GM19468 (cell line): ENCODE measurements around the gene FARSA.
A peak's percentile ranks its signal among the peaks of the same experiment; 100 is the strongest.
"Not testable (repeated sequence)": the region's sequence is repeated elsewhere in the genome, so short reads cannot be mapped to it uniquely, and the experiment has no call there.

Experiments used
- ATAC-seq: cut with Tn5 transposase; IDR thresholded peaks from one replicate; pipeline ENCODE4 v1.9.1; 2021; ENCODE audit warnings: mild to moderate bottlenecking, moderate library complexity, moderate number of reproducible peaks; ENCODE audit not compliant: unreplicated experiment; ENCODE audit errors: extremely low read depth

FARSA gene

DNA sequence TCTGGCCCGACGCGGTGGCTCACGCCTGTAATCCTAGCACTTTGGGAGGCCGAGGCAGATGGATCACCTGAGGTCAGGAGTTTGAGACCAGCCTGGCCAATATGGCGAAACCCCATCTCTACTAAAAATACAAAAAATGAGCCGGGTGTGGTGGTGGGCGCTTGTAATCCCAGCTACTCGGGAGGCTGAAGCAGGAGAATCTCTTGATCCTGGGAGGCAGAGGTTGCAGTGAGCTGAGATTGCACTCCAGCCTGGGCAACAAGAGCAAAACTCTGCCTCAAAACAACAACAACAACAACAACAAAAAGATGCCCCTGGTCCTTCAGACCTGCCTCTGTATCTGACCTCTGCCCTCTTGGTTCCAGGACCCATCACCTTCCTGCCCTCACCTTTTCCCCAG lies 22.1 kb upstream of the FARSA start:
- ATAC-seq = not testable (repeated sequence)

- ATAC-seq = no peak
Observed at GRCh38 chr19:12954612-12954962, 21.1 kb upstream of the FARSA start.

- no peak for ATAC-seq
Observed at GRCh38 chr19:12953799-12954611, 20.5 kb upstream of the FARSA start.

DNA sequence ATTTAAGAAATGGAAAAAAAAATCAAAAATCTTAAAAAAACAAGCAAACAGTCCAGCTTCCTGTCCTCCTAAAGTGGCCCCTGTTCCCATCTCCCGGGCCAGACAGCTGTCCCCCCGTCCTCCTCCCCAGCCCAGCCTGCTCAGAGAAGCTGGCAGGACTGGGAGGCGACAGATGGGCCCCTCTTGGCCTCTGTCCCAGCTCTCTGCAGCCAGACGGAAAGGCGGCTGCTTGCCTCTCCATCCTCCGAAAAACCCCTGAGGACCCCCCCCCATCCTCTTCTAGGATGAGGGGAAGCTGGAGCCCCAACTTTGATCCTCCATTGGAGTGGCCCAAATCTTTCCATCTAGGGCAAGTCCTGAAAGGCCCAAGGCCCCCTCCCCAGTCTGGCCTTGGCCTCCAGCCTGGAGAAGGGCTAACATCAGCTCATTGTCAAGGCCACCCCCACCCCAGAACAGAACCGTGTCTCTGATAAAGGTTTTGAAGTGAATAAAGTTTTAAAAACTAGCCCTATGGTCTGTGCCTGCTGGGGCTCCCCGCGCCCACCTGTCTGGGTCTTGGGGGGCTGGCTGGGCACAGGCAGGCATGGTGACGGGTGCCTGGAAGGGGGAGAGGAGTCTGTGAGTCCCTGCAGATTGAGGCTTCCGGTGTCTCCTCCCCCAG lies 19.8 kb upstream of the FARSA start:
- no peak for ATAC-seq

- no peak for ATAC-seq
Observed at GRCh38 chr19:12952488-12953137, 19.1 kb upstream of the FARSA start.

DNA sequence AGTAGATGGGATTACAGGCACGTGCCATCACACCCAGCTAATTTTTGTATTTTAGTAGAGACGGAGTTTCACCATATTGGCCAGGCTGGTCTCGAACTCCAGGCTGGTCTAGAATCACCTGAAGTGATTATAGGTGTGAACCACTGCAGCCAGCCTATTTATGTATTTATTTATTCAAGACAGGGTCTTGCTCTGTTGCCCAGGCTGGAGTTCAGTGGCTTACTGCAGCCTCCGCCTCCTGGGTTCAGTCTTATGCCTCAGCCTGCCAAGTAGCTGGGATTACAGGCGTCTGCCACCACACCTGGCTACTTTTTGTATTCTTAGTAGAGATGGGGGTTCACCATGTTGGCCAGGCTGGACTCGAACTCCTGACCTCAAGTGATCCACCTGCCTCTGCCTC lies 18.5 kb upstream of the FARSA start:
- not testable (repeated sequence) for ATAC-seq

GRCh38 chr19:12949363-12950283 lies 16.1 kb upstream of the FARSA start:
- ATAC-seq = no peak

GRCh38 chr19:12948612-12949362 lies 15.3 kb upstream of the FARSA start:
- no peak for ATAC-seq

GRCh38 chr19:12947702-12948611 lies 14.4 kb upstream of the FARSA start:
- no peak for ATAC-seq

- ATAC-seq = no peak
Observed at GRCh38 chr19:12946731-12947496, 13.4 kb upstream of the FARSA start.

DNA sequence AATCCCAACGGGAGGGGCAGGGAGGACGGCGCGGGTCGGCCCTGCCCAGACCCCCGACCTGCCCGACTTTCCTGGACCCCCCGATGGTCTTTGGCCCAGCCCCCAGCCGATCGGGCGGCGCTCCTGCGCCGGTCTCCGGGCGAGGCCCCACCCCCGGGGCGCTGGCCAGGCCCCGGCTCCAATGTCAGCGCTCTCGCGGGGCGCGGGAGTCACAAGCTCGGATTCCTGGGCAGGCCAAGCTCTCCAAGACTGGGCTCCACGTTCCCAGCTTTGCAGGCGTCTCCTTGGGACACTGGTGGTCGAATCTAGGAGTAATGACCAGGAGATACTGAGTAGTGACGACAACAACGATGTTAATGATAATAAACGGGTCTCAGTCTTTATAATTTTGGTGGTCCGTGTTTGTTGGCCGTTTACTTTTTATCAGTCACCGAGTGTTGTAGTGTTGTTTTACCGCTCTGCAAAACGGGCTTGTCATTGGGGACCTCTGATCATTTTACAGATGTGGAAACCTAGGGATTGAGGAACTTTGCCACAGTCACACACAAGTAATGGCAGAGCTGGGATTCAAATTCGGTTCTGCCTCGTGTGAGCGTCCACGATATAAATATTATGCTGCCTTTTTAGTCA lies 12.7 kb upstream of the FARSA start:
- ATAC-seq = no peak

GRCh38 chr19:12945479-12946091 lies 12.1 kb upstream of the FARSA start, which contains the start of gene RAD23A:
RAD23A (plus strand) TSS chr19:12945862; CDS start chr19:12945949, 87 bp downstream.
- ATAC-seq = peak; percentile 78

GRCh38 chr19:12944104-12944674 lies 10.7 kb upstream of the FARSA start:
- no peak for ATAC-seq

- no peak for ATAC-seq
Observed at GRCh38 chr19:12943437-12944044, 10.0 kb upstream of the FARSA start.

GRCh38 chr19:12940897-12941296 lies 7.4 kb upstream of the FARSA start:
- ATAC-seq = no peak

DNA sequence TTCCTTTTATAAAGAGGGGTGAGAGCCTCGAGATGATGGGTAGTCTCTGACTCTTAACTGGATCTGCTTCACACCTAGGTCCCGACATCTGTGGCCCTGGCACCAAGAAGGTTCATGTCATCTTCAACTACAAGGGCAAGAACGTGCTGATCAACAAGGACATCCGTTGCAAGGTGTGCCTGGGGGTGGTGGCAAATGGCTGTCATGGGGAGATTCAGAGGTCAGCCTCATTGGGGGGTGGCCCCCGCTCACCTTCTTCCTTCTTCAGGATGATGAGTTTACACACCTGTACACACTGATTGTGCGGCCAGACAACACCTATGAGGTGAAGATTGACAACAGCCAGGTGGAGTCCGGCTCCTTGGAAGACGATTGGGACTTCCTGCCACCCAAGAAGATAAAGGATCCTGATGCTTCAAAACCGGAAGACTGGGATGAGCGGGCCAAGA lies 6.5 kb upstream of the FARSA start:
- no peak for ATAC-seq
